HT-29 (cell line): ENCODE measurements around the gene TOR4A. TPM values are rescaled to one million over a fixed set of nuclear protein-coding genes. Genes with fewer than 3 reads are reported as not detected.

Experiments
- DNase-seq: peaks from one replicate; pipeline ENCODE4 v3.0.0-alpha.2; 2015; ENCODE audit warnings: low spot score
- total RNA-seq: library from RNA; depleted of rRNA; stranded (reverse); fragments of >200 nt; shearing (Covaris generic); gene quantifications from 2 replicates; pipeline ENCODE4 v1.2.3, GENCODE V29; 2014; rRNA removed

Gene TOR4A
- total RNA-seq = 210 and 226 TPM in 2 replicates

DNA sequence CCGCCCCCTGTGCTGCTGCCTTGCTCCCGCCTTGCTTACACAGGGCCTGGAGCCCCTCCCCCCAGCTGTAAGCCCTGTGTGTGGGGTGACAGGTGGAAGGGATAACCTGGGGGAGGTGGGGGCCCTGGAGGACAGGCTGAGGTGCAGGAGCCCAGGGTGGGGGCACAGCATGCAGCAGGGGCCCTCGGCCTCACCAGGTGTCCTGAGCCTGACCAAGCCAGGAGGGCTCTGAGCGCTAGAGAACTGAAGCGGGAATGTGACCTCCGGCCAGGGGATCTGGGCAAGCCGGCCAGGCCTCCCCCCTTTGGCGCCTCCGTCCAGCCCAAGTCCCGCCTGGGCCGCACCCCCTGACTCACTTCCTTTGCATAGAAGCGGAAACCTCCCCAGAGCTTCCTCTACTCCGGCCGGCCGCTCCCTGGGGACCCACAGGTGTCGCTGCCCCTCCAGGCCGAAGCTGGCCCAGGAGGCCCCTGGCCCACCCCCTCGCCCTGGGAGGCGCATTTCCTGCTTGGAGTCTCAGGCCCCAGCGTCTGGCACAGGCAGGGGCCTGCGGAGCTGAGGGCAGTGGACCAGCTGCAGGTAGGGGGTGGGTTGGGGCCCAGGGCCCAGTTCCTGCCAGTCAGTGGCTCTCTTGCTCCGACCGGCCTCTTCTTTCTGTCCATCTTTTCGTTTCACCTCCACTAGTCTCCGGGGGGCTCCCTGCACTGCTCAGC, at the start of gene TOR4A:
TSS of gene TOR4A (plus strand) at position 398 of the 713 bp plus-strand sequence. CDS start 964 bp downstream, outside the sequence.
- DNase-seq = peak; percentile 95

GRCh38 chr9:137227853-137228505, 49.5 kb upstream of the TOR4A start:
- no peak for DNase-seq

GRCh38 chr9:137228506-137228967, 49.0 kb upstream of the TOR4A start:
- no peak for DNase-seq

DNA sequence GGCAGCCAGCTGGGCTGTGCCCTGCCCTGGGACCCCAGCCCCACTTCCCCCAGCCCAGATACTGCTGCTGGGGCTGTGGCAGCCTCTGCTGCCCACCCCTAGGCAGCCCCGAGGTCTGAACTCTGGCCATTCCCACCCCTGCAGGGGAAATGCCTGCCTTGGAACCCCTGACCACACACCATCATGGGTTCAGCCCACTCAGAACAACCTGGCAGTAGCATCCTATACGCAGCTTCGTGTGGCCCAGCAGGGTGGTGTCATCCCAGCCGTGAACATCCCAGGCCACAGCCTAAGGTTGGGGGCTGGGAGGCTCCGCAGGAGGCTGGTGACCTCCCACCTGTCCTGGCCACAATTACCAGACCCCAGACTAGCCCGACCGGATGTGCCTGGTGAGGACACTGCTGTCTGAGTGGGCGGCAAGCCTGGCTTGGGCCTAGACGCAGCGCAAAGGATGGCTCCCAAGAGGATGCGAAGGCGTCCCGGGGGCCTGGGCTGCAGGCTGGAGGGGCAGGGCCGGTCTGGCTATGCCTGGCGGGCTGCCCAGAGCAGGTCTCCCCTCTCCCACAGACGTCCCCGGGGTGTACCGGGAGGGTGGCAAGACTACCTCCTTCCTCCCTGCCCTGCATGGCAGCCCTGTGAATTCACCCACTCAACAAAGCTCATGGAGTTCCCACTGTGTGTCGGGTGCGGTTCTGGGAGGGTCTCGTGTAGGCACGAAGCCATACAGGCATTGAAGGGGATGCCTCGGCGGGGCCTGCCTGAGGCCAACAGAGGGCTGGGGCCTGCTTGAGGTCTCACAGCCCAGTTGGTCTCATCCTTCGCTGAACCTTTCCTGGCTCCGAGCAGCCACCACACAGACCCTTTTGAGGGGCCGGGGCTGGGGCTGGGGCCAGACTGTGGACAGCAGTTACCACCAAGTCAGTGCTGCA, 48.3 kb upstream of the TOR4A start:
- DNase-seq = no peak

- DNase-seq = no peak
These were observed 47.4 kb upstream of the TOR4A start for GRCh38 chr9:137229903-137230704.

DNA sequence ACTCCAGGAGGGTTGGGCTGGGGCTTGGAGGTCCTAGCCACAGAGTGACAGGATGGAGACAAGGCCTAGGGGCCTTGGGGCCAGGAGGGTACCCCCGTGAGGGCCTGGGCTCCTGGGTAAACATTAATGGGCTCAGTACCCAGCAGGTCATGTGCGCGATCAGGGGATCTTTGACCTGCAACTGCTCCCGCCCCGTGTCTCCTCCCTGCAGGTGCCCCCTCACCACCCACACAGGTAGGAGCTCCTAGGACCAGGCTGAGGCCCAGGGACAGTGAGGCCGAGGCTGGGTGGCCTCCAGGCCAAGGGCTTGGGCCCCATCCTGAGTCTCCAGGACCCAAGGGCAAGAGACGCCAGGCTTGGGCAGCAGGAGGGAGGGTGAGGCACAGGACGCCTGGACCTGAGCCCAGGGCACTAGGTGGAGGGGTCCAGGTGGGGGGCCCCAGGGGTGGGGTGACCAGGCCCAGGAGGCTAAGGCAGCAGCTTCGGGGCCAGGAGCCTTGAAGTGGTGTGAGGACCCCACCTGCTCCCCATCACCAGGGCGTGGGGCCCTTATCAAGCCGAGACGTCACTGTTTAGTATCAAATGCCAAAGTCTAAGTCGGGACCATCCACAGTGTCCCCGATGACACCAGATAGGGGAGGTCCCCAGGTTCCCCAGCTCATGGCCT, 46.7 kb upstream of the TOR4A start, which contains the start of gene SLC34A3:
TSS of gene SLC34A3 (plus strand) at position 197 of the 667 bp plus-strand sequence. CDS start 802 bp downstream, outside the sequence.
- no peak for DNase-seq

DNA sequence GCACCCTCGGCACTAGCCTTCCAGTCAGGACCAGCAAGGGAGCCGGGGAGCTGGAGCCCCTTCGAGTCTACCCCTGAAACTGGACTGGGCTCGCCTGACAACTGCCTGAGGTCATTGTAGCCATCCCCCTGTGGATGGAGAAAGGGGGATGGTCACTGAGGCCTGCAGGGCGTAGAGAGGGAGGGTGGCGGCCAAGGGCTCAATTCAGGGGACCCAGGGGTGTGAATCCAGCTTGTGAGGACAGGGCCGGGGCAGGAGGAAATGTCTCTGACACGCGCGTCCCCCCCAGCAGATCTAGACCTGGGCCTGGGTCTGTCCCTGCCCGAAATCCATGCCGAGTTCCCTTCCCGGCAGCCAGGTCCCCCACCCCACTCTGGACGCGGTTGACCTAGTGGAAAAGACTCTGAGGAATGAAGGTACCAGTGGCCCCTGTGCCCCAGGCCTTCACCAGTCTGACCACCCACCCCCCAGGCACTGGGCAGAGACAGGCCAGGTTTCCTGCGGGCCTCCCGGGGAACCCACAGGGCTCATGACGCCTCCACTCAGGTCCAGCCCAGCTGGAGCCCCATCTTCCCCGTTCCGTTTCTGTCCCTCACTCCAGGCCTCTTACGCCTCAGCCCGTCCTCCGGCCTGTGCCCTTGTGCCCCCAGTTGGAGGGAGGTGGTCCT, 46.0 kb upstream of the TOR4A start:
- no peak for DNase-seq

GRCh38 chr9:137232101-137232500, 45.4 kb upstream of the TOR4A start:
- DNase-seq = no peak

DNA sequence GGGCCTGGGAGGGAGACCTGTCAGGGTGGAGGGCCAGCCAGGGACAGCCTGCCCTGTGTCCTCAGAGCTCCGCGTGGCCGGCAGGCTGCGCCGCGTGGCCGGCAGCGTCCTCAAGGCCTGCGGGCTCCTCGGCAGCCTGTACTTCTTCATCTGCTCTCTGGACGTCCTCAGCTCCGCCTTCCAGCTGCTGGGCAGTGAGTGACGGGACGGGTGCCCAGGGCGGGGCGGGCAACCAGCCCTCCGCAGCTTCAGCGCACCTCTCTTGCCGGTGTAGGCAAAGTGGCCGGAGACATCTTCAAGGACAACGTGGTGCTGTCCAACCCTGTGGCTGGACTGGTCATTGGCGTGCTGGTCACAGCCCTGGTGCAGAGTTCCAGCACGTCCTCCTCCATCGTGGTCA, 45.0 kb upstream of the TOR4A start:
- DNase-seq = no peak

- DNase-seq = peak; percentile 57
These were observed 44.2 kb upstream of the TOR4A start for GRCh38 chr9:137233143-137233980.

DNA sequence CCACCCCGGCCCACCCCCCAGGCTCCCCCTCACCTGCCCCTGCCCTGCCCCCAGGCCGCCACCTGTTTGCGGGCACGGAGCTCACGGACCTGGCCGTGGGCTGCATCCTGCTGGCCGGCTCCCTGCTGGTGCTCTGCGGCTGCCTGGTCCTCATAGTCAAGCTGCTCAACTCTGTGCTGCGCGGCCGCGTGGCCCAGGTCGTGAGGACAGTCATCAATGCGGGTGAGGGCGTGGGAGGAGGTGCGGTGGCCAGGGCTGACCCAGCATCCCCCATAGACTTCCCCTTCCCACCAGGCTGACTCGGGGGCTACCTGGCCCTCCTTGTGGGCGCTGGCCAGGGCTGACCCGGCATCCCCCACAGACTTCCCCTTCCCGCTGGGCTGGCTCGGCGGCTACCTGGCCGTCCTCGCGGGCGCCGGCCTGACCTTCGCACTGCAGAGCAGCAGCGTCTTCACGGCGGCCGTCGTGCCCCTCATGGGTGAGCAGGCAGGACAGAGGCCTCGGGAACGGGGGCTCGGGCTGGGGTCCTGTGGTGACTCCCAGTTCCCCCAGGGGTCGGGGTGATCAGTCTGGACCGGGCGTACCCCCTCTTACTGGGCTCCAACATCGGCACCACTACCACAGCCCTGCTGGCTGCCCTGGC, 43.4 kb upstream of the TOR4A start:
- DNase-seq = no peak

- no peak for DNase-seq
These were observed 42.6 kb upstream of the TOR4A start for GRCh38 chr9:137234758-137235423.

- DNase-seq = no peak
These were observed 41.9 kb upstream of the TOR4A start for GRCh38 chr9:137235424-137236237.

DNA sequence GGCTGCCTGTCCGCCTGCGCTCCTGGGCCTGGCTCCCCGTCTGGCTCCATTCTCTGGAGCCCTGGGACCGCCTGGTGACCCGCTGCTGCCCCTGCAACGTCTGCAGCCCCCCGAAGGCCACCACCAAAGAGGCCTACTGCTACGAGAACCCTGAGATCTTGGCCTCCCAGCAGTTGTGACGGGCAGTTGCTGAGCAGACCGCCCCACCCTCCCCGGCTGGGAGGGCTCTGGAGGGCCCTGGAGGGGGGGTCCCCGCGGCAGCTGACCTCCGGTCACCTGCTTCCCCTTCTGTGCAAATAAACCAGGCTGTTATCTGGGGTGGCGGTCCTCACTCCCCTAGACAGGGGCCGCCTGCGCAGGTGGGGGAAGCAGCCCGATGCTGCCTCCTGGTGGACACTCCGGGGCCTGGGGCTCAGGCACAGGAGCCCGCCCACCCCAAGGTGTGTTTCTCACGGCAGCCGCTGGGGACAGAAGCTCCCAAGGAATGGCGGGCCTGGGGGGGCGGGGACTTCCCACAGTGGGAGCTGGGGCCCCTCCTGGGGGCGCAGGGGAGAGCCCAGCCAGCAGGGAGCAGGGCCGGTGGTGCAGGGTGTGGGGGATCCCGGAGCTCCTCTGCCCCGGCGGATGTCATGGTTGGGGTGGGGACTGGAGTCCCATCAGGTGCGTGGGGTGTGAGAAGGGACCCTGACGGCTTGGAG, 41.1 kb upstream of the TOR4A start:
- peak; percentile 88 for DNase-seq

- no peak for DNase-seq
These were observed 40.5 kb upstream of the TOR4A start for GRCh38 chr9:137236936-137237421.
